Measurements from ENCODE around the gene PDE8B. TPM values are rescaled to one million over a fixed set of nuclear protein-coding genes. Genes with fewer than 3 reads are reported as not detected.

Gene PDE8B
- total and polyA plus RNA-seq, 12 donors = 1.1 to 6.8 (median 4.8) TPM

GRCh38 chr5:77397686-77398292 lies 187.3 kb downstream of the PDE8B start:
- intact Hi-C loops (cut with DNase I) = no loop called here
- TF ChIP-seq CTCF (IDR thresholded peaks at IDR 0.05) (no peak), POLR2A (IDR thresholded peaks at IDR 0.05) (no peak)
- 68 to 89% (median 79%) methylated on average over 5 of the region's 5 CpGs for WGBS, 4 donors
- no peaks in the 10 kb centered on the region for H3K4me1 ChIP-seq (replicated peaks in 1 of 2)
- no peak for DNase-seq
- no peak overlapping the region for H3K27ac ChIP-seq
- H3K27me3 ChIP-seq = no peaks in the 10 kb centered on the region
- H3K36me3 ChIP-seq (replicated peaks in 1 of 2) = no peaks in the 10 kb centered on the region
- H3K4me3 ChIP-seq = no peak overlapping the region
- H3K9me3 ChIP-seq (replicated peaks in 1 of 3) = no peaks in the 10 kb centered on the region

- Histone ChIP-seq H3K27ac (no peak overlapping the region), H3K36me3 (replicated peaks in 1 of 2) (no peaks in the 10 kb centered on the region), H3K27me3 (no peaks in the 10 kb centered on the region), H3K4me1 (replicated peaks in 1 of 2) (no peaks in the 10 kb centered on the region), H3K4me3 (no peak overlapping the region), H3K9me3 (replicated peaks in 1 of 3) (no peaks in the 10 kb centered on the region)
- DNase-seq = no peak
- intact Hi-C loops (cut with DNase I) = no loop called here
- TF ChIP-seq POLR2A (IDR thresholded peaks at IDR 0.05) (no peak), CTCF (IDR thresholded peaks at IDR 0.05) (no peak)
- WGBS, 4 donors = 94 to 99% (median 95%) methylated on average over 12 to 13 of the region's 13 CpGs
Measured at GRCh38 chr5:77398458-77398857, 188.0 kb downstream of the PDE8B start.

GRCh38 chr5:77398896-77399295 lies 188.4 kb downstream of the PDE8B start:
- DNase-seq = no peak
- no peaks in the 10 kb centered on the region for H3K36me3 ChIP-seq (replicated peaks in 1 of 2)
- H3K27me3 ChIP-seq = no peaks in the 10 kb centered on the region
- H3K4me1 ChIP-seq (replicated peaks in 1 of 2) = no peaks in the 10 kb centered on the region
- H3K27ac ChIP-seq = no peak overlapping the region
- H3K9me3 ChIP-seq (replicated peaks in 1 of 3) = no peaks in the 10 kb centered on the region
- intact Hi-C loops (cut with DNase I) = no loop called here
- WGBS, 4 donors = 84 to 92% (median 90%) methylated on average over 8 of the region's 8 CpGs
- TF ChIP-seq CTCF (IDR thresholded peaks at IDR 0.05) (no peak), POLR2A (IDR thresholded peaks at IDR 0.05) (no peak)
- no peak overlapping the region for H3K4me3 ChIP-seq

- Histone ChIP-seq H3K36me3 (replicated peaks in 1 of 2) (no peaks in the 10 kb centered on the region), H3K27ac (no peak overlapping the region), H3K9me3 (replicated peaks in 1 of 3) (no peaks in the 10 kb centered on the region), H3K27me3 (no peaks in the 10 kb centered on the region), H3K4me3 (no peak overlapping the region), H3K4me1 (replicated peaks in 1 of 2) (no peaks in the 10 kb centered on the region)
- DNase-seq = no peak
- WGBS, 4 donors = 65 to 93% (median 88%) methylated on average over 1 of the region's 1 CpG
- TF ChIP-seq CTCF (IDR thresholded peaks at IDR 0.05) (no peak), POLR2A (IDR thresholded peaks at IDR 0.05) (no peak)
- intact Hi-C loops (cut with DNase I) = no loop called here
Measured at GRCh38 chr5:77400645-77401044, 190.2 kb downstream of the PDE8B start.
